SK-N-MC (cell line): Measurements from ENCODE around the gene PLCXD1.

Source experiments
- EZH2 ChIP-seq: fragments of 200-600 bp; sonication (generic); IDR thresholded peaks from one replicate; pipeline ENCODE4 v1.6.1; 2017; ENCODE audit warnings: antibody characterized with exemption
- POLR2AphosphoS5 ChIP-seq: IDR thresholded peaks from 2 replicates; pipeline ENCODE4 v1.6.1; 2012; ENCODE audit warnings: mild to moderate bottlenecking, low read depth, low read length, borderline replicate concordance

- peak; percentile 90 for TF ChIP-seq POLR2AphosphoS5
- TF ChIP-seq EZH2: no peak
Observed at GRCh38 chrX:283115-283845, 2.1 kb downstream of the PLCXD1 start.
